ENCODE data around the gene MRPL27. TPM values are rescaled to one million over a fixed set of nuclear protein-coding genes. Genes with fewer than 3 reads are reported as not detected.

Gene MRPL27
- total RNA-seq, 2 donors from 2014 or later, result 70.9 to 76.7 TPM

DNA sequence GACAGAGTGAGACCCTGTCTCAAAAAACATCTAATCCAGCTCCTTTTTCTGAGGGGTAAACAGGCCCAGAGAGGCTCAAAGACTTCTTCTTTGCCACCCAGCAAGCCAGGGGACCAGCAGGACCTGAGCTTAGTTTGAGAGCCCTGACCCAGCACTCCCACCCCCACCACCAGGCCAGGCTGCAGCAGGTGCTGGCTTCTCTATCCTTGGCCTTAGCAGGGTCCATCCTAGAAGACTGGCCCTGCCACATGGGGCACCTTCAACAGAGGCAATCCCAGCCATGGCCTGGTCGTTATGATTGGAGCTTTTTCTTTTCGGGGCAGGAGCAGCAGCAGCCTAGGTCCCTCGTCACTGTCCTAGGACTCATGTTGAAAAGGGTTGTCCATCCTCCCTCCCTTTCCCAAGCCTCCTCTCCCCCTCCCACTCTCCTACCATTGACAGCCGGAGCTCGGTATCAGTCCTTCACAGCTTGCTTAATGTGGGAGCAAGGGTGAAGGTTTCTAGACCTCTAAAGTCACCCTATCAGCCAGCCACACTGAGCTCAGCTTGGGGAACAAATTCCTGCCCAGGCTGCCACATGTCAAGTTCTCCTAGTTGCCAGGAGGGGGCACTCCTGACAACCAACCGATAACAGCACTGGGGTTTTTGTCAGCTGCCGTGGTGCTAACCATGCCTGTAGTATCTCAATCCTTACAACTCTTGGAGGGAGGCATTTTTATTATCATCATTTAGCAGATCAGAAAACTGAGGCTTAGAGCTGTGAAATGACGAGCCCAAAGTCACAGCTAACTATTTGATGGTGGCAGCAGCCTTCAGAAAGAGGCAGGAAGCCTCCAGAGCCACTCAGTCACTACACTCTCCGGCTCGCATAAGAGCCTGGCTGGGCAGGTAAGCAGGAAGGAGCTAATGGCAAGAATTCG lies 11.2 kb downstream of the MRPL27 start:
- Mint-ChIP-seq H3K27me3 (ENCODE audit: insufficient read depth) (no peaks in the 10 kb centered on the region), H3K27ac (peak overlapping the region; percentile 56), H3K9me3 (no peaks in the 10 kb centered on the region), H3K4me1 (peaks cover 23% of the 10 kb centered on the region), H3K4me3 (no peak overlapping the region), H3K36me3 (ENCODE audit: low read depth) (peaks cover 31% of the 10 kb centered on the region)
- H3K27me3 ChIP-seq (ENCODE audit: control insufficient read depth, insufficient read depth, low read length, poor library complexity, severe bottlenecking), result no peaks in the 10 kb centered on the region
- TF ChIP-seq, protein P1, sequence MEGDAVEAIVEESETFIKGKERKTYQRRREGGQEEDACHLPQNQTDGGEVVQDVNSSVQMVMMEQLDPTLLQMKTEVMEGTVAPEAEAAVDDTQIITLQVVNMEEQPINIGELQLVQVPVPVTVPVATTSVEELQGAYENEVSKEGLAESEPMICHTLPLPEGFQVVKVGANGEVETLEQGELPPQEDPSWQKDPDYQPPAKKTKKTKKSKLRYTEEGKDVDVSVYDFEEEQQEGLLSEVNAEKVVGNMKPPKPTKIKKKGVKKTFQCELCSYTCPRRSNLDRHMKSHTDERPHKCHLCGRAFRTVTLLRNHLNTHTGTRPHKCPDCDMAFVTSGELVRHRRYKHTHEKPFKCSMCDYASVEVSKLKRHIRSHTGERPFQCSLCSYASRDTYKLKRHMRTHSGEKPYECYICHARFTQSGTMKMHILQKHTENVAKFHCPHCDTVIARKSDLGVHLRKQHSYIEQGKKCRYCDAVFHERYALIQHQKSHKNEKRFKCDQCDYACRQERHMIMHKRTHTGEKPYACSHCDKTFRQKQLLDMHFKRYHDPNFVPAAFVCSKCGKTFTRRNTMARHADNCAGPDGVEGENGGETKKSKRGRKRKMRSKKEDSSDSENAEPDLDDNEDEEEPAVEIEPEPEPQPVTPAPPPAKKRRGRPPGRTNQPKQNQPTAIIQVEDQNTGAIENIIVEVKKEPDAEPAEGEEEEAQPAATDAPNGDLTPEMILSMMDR (conservative IDR thresholded peaks at IDR 0.05), result peak; percentile 87
- WGBS, 2 experiments (ENCODE audit: insufficient coverage in 1 of 2, insufficient read length in 1 of 2), result 35 to 46% methylated on average over 6 to 11 of the region's 11 CpGs
- no peaks in the 10 kb centered on the region for H3K9me3 ChIP-seq (ENCODE audit: control insufficient read depth, low read length)
- DNase-seq, result peak; percentile 91
- H3K27ac ChIP-seq (ENCODE audit: low read depth, low read length), result no peak overlapping the region
- peaks cover 44% of the 10 kb centered on the region for H3K36me3 ChIP-seq (ENCODE audit: control insufficient read depth, insufficient read depth, low read length)
- H3K9ac ChIP-seq (ENCODE audit: extremely low read depth, low read length, poor library complexity, severe bottlenecking), result no peak overlapping the region
- H3K4me1 ChIP-seq (ENCODE audit: control insufficient read depth, insufficient read depth, low read length), result peaks cover 16% of the 10 kb centered on the region
- no peak overlapping the region for H3K4me3 ChIP-seq (ENCODE audit: low read length)

GRCh38 chr17:50360486-50361115 lies 12.4 kb downstream of the MRPL27 start:
- H3K4me1 Mint-ChIP-seq, result peaks cover 23% of the 10 kb centered on the region
- TF ChIP-seq, protein P1 (conservative IDR thresholded peaks at IDR 0.05), result no peak
- no peak overlapping the region for H3K27ac ChIP-seq (ENCODE audit: low read depth, low read length)
- no peak overlapping the region for H3K4me3 ChIP-seq (ENCODE audit: low read length)
- H3K27me3 ChIP-seq (ENCODE audit: control insufficient read depth, insufficient read depth, low read length, poor library complexity, severe bottlenecking), result no peaks in the 10 kb centered on the region
- H3K4me1 ChIP-seq (ENCODE audit: control insufficient read depth, insufficient read depth, low read length), result peaks cover 16% of the 10 kb centered on the region
- H3K27ac Mint-ChIP-seq, result no peak overlapping the region
- no peak overlapping the region for H3K9ac ChIP-seq (ENCODE audit: extremely low read depth, low read length, poor library complexity, severe bottlenecking)
- no peaks in the 10 kb centered on the region for H3K27me3 Mint-ChIP-seq (ENCODE audit: insufficient read depth)
- peaks cover 33% of the 10 kb centered on the region for H3K36me3 Mint-ChIP-seq (ENCODE audit: low read depth)
- WGBS, 2 experiments (ENCODE audit: insufficient coverage in 1 of 2, insufficient read length in 1 of 2), result 90 to 91% methylated on average over 4 to 11 of the region's 11 CpGs
- DNase-seq, result peak; percentile 56
- H3K9me3 ChIP-seq (ENCODE audit: control insufficient read depth, low read length), result no peaks in the 10 kb centered on the region
- H3K9me3 Mint-ChIP-seq, result no peaks in the 10 kb centered on the region
- peaks cover 46% of the 10 kb centered on the region for H3K36me3 ChIP-seq (ENCODE audit: control insufficient read depth, insufficient read depth, low read length)
- H3K4me3 Mint-ChIP-seq, result no peak overlapping the region

DNA sequence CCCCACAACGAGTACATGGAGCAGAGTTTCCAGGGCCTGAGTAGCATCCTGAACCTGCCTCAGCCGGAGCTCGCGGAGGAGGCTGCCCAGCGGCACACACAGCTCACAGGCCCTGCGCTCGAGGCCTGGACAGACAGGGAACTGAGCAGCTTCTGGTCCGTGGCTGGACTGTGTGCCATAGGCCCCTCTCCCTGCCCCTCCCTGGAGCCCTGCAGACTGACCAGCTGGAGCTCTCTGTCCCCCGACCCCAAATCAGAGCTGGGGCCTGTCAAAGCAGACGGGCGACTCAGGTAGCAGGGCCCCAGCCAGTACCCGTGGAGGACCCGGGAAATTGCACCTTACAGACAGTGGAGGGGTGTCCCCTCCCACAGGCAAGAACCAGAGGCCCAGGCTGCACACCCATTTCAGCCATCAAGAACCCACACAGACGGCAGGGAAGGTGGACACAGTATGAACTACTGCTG lies 13.0 kb downstream of the MRPL27 start:
- H3K9me3 ChIP-seq (ENCODE audit: control insufficient read depth, low read length), result no peaks in the 10 kb centered on the region
- no peak overlapping the region for H3K9ac ChIP-seq (ENCODE audit: extremely low read depth, low read length, poor library complexity, severe bottlenecking)
- Mint-ChIP-seq H3K36me3 (ENCODE audit: low read depth) (peaks cover 39% of the 10 kb centered on the region), H3K4me3 (no peak overlapping the region), H3K27ac (no peak overlapping the region), H3K27me3 (ENCODE audit: insufficient read depth) (no peaks in the 10 kb centered on the region), H3K4me1 (peaks cover 23% of the 10 kb centered on the region), H3K9me3 (no peaks in the 10 kb centered on the region)
- peaks cover 52% of the 10 kb centered on the region for H3K36me3 ChIP-seq (ENCODE audit: control insufficient read depth, insufficient read depth, low read length)
- TF ChIP-seq, protein P1 (conservative IDR thresholded peaks at IDR 0.05), result no peak
- peaks cover 16% of the 10 kb centered on the region for H3K4me1 ChIP-seq (ENCODE audit: control insufficient read depth, insufficient read depth, low read length)
- H3K4me3 ChIP-seq (ENCODE audit: low read length), result no peak overlapping the region
- H3K27me3 ChIP-seq (ENCODE audit: control insufficient read depth, insufficient read depth, low read length, poor library complexity, severe bottlenecking), result no peaks in the 10 kb centered on the region
- DNase-seq, result peak; percentile 43
- 80 to 93% methylated on average over 1 to 14 of the region's 14 CpGs for WGBS, 2 experiments (ENCODE audit: insufficient coverage in 1 of 2, insufficient read length in 1 of 2)
- H3K27ac ChIP-seq (ENCODE audit: low read depth, low read length), result no peak overlapping the region

Data from endodermal cell (in vitro differentiated cells).